Nephron (organoid): Measurements from ENCODE around the gene EPHB6.

ENCODE experiments used
- H3K27ac Mint-ChIP-seq, 3 experiments: 2 replicates each; pipeline ENCODE4 v1.8.0; 2020; ENCODE audit warnings: mixed read lengths in 3 of 3, mild to moderate bottlenecking in 2 of 3, moderate library complexity in 1 of 3
- H3K27me3 Mint-ChIP-seq: 2 replicates; pipeline ENCODE4 v1.8.0; 2021; ENCODE audit warnings: low read depth, mild to moderate bottlenecking, moderate library complexity, mixed read lengths
- H3K36me3 Mint-ChIP-seq: 2 replicates; pipeline ENCODE4 v1.8.0; 2020; ENCODE audit warnings: low read depth, mixed read lengths
- H3K4me1 Mint-ChIP-seq: 2 replicates; pipeline ENCODE4 v1.8.0; 2020; ENCODE audit warnings: mixed read lengths
- H3K4me3 Mint-ChIP-seq, 3 experiments: 2 replicates each; pipeline ENCODE4 v1.8.0; 2020; ENCODE audit warnings: mild to moderate bottlenecking in 3 of 3, mixed read lengths in 3 of 3, moderate library complexity in 2 of 3
- H3K9me3 Mint-ChIP-seq: 2 replicates; pipeline ENCODE4 v1.8.0; 2020; ENCODE audit warnings: mixed read lengths
- CTCF ChIP-seq, 3 experiments: fragments of 200-600 bp; sonication (generic); IDR thresholded peaks; one replicate each; pipeline ENCODE4 v1.5.0; 2021; ENCODE audit warnings: antibody characterized with exemption in 3 of 3; ENCODE audit not compliant: unreplicated experiment in 3 of 3

Gene EPHB6

GRCh38 chr7:142908921-142909890 lies 54.3 kb downstream of the EPHB6 start:
- Mint-ChIP-seq H3K27ac (no peak overlapping the region), H3K36me3 (no peaks in the 10 kb centered on the region), H3K4me3 (no peak overlapping the region), H3K9me3 (peaks cover 4% of the 10 kb centered on the region), H3K27me3 (peaks cover 11% of the 10 kb centered on the region), H3K4me1 (no peaks in the 10 kb centered on the region)
- TF ChIP-seq CTCF (IDR thresholded peaks at IDR 0.05; ENCODE audit: unreplicated experiment in 3 of 3) = peak in 1 of 3 experiments; percentile 8

- Mint-ChIP-seq H3K27me3 (peaks cover 11% of the 10 kb centered on the region), H3K9me3 (peaks cover 4% of the 10 kb centered on the region), H3K4me1 (no peaks in the 10 kb centered on the region), H3K4me3 (no peak overlapping the region), H3K27ac (no peak overlapping the region), H3K36me3 (no peaks in the 10 kb centered on the region)
- TF ChIP-seq CTCF (IDR thresholded peaks at IDR 0.05; ENCODE audit: unreplicated experiment in 3 of 3) = no peak
These were observed 55.2 kb downstream of the EPHB6 start for GRCh38 chr7:142910031-142910433.

- no peak for TF ChIP-seq CTCF (IDR thresholded peaks at IDR 0.05; ENCODE audit: unreplicated experiment in 3 of 3)
- peaks cover 4% of the 10 kb centered on the region for H3K9me3 Mint-ChIP-seq
- H3K27ac Mint-ChIP-seq = no peak overlapping the region
- peaks cover 11% of the 10 kb centered on the region for H3K27me3 Mint-ChIP-seq
- H3K4me1 Mint-ChIP-seq = no peaks in the 10 kb centered on the region
- H3K4me3 Mint-ChIP-seq = no peak overlapping the region
- no peaks in the 10 kb centered on the region for H3K36me3 Mint-ChIP-seq
These were observed 55.6 kb downstream of the EPHB6 start for GRCh38 chr7:142910481-142910880.

GRCh38 chr7:142913051-142913450 lies 58.2 kb downstream of the EPHB6 start:
- no peak overlapping the region for H3K4me3 Mint-ChIP-seq
- no peak overlapping the region for H3K27ac Mint-ChIP-seq
- H3K9me3 Mint-ChIP-seq = no peaks in the 10 kb centered on the region
- H3K36me3 Mint-ChIP-seq = no peaks in the 10 kb centered on the region
- TF ChIP-seq CTCF (IDR thresholded peaks at IDR 0.05; ENCODE audit: unreplicated experiment in 3 of 3) = no peak
- H3K4me1 Mint-ChIP-seq = no peaks in the 10 kb centered on the region
- peaks cover 11% of the 10 kb centered on the region for H3K27me3 Mint-ChIP-seq

- no peaks in the 10 kb centered on the region for H3K9me3 Mint-ChIP-seq
- H3K36me3 Mint-ChIP-seq = no peaks in the 10 kb centered on the region
- no peak overlapping the region for H3K27ac Mint-ChIP-seq
- TF ChIP-seq CTCF (IDR thresholded peaks at IDR 0.05; ENCODE audit: unreplicated experiment in 3 of 3) = no peak
- no peak overlapping the region for H3K4me3 Mint-ChIP-seq
- H3K27me3 Mint-ChIP-seq = peaks cover 11% of the 10 kb centered on the region
- H3K4me1 Mint-ChIP-seq = no peaks in the 10 kb centered on the region
These were observed 58.7 kb downstream of the EPHB6 start for GRCh38 chr7:142913566-142913965.

- Mint-ChIP-seq H3K9me3 (no peaks in the 10 kb centered on the region), H3K27ac (no peak overlapping the region), H3K4me1 (no peaks in the 10 kb centered on the region), H3K4me3 (no peak overlapping the region), H3K36me3 (no peaks in the 10 kb centered on the region), H3K27me3 (peaks cover 11% of the 10 kb centered on the region)
- TF ChIP-seq CTCF (IDR thresholded peaks at IDR 0.05; ENCODE audit: unreplicated experiment in 3 of 3) = no peak
These were observed 59.2 kb downstream of the EPHB6 start for GRCh38 chr7:142914121-142914520.
